ENCODE results near the gene ALG10.
"Not testable (repeated sequence)": the region's sequence is repeated elsewhere in the genome, so short reads cannot be mapped to it uniquely, and the experiment has no call there.

DNA sequence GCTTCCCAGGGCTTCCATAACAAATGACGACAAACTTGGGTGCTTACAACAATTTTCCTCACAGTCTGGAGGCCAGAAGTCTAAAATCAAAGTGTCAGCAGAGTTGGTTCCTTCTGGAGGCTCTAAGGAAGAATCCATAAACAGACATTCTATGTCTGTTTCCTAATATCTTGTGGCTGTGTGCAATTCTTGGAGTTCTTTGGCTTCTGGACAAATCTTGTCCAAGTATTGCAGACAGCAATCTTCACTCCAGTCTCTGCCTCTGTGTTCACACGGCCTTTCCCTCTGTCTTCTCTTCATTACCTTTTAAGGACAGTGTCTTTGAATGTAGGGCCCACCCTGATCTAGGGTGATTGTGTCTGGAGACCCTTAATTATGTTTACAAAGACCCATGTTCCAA lies 5.4 kb downstream of the ALG10 start:
- TF ChIP-seq, protein P1, sequence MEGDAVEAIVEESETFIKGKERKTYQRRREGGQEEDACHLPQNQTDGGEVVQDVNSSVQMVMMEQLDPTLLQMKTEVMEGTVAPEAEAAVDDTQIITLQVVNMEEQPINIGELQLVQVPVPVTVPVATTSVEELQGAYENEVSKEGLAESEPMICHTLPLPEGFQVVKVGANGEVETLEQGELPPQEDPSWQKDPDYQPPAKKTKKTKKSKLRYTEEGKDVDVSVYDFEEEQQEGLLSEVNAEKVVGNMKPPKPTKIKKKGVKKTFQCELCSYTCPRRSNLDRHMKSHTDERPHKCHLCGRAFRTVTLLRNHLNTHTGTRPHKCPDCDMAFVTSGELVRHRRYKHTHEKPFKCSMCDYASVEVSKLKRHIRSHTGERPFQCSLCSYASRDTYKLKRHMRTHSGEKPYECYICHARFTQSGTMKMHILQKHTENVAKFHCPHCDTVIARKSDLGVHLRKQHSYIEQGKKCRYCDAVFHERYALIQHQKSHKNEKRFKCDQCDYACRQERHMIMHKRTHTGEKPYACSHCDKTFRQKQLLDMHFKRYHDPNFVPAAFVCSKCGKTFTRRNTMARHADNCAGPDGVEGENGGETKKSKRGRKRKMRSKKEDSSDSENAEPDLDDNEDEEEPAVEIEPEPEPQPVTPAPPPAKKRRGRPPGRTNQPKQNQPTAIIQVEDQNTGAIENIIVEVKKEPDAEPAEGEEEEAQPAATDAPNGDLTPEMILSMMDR (conservative IDR thresholded peaks at IDR 0.05 in 1 of 2, IDR thresholded peaks at IDR 0.05 in 1 of 2; ENCODE audit: extremely low read depth in 1 of 2, insufficient read depth in 1 of 2, low read depth in 1 of 2, low read length in 2 of 2), result not testable (repeated sequence)
- TF ChIP-seq EZH2 (IDR thresholded peaks at IDR 0.05; ENCODE audit: borderline replicate concordance, low read length), result not testable (repeated sequence)

Data from mammary epithelial cell (primary cell).